C4-2B (cell line): Measurements from ENCODE around the gene RGP1.

Experiments used
- CTCF ChIP-seq: fragments of 450-650 bp; conservative IDR thresholded peaks from 2 replicates; pipeline ENCODE4 v1.5.1; 2017; ENCODE audit warnings: mild to moderate bottlenecking
- ZFX ChIP-seq: fragments of 450-650 bp; IDR thresholded peaks from 2 replicates; pipeline ENCODE4 v1.6.1; 2017

DNA sequence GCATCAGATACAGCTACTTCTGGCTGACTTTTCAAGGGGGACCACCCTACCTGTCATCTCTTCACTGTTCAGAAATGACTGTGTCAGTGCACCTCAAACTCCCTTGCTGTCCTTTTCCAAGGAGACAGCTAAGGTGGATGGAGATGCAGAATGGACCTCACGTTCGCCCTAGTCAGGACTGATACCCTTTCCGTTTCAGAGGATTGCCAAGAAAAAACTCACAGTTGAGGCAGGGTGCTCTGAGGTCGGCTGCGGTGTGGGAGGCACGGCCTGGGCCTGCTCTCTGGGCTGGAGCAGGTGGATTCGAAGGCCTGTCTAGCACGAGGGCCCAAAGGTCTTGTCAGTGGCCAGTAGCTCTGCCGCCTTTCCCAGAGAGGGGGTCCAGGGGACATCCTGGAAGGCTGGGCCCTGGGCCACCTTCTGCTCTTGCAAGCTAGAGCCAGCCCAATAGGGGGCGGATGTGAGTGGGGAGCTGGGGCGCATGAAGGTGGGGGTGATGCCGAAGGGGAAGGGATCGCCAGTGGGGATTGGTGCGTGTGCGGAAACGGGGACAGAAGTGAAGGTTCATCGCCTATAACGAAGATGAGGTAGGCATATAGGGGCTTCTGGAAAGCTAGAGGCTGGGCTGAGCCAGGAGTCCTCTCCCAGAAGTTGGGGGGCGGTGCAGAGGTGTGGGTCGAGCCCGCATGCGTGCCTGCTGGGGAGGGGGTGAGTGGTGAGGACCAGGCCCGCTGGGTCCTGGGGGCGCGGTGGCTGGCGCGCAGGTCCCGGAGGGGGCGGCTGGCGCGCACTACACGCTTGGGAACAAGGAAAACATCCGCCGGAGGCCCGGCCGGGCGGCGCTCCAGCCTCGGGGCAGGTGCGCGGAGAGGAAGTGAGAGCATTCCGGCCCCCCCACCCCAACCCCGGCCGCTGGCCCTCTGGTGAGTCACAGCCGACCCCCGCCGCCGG is 7.5 kb downstream of the RGP1 start:
- TF ChIP-seq CTCF (no peak; the same call in 1 of the 2 replicates), ZFX (no peak)
